Measurements from ENCODE around the gene C1QTNF4. TPM values are rescaled to one million over a fixed set of nuclear protein-coding genes. Genes with fewer than 3 reads are reported as not detected.

C1QTNF4 gene
- total RNA-seq, 1 donor from 2014 or later: 5.0 TPM

GRCh38 chr11:47545298-47545697 lies 48.9 kb downstream of the C1QTNF4 start:
- DNase-seq (ENCODE audit: low spot score) (no peak), ATAC-seq (no peak)
- intact Hi-C loops (cut with DNase I): no loop called here

- intact Hi-C loops (cut with DNase I): no loop called here
- DNase-seq (ENCODE audit: low spot score): no peak
- ATAC-seq: no peak
Observed at GRCh38 chr11:47541070-47541469, 53.1 kb downstream of the C1QTNF4 start.

- no peak for DNase-seq (ENCODE audit: low spot score)
- intact Hi-C loops (cut with DNase I): no loop called here
- no peak for ATAC-seq
Observed at GRCh38 chr11:47539681-47540039, 54.6 kb downstream of the C1QTNF4 start.

Other genes with a start within 250 kb of the C1QTNF4 start
- gene MYBPC3, start 241.7 kb downstream of the C1QTNF4 start, total RNA-seq: 0.53 TPM
- 47.0 TPM for gene SPI1, start 215.9 kb downstream of the C1QTNF4 start, total RNA-seq
- gene SLC39A13, start 185.8 kb downstream of the C1QTNF4 start, total RNA-seq: 55.5 TPM
- 97.5 TPM for gene PSMC3, start 168.0 kb downstream of the C1QTNF4 start, total RNA-seq
- 4.9 TPM for gene RAPSN, start 145.3 kb downstream of the C1QTNF4 start, total RNA-seq
- 113 TPM for gene CELF1, start 41.3 kb downstream of the C1QTNF4 start, total RNA-seq
- gene PTPMT1, start 28.8 kb downstream of the C1QTNF4 start, total RNA-seq: 31.3 TPM
- gene KBTBD4, start 15.4 kb downstream of the C1QTNF4 start, total RNA-seq: 12.5 TPM
- gene NDUFS3, start 15.3 kb downstream of the C1QTNF4 start, total RNA-seq: 46.0 TPM
- 3.0 TPM for gene FAM180B, start 7.7 kb downstream of the C1QTNF4 start, total RNA-seq
- gene MTCH2, start 48.1 kb upstream of the C1QTNF4 start, total RNA-seq: 41.4 TPM
- gene AGBL2, start 121.0 kb upstream of the C1QTNF4 start, total RNA-seq: 1.8 TPM
- gene FNBP4, start 172.9 kb upstream of the C1QTNF4 start, total RNA-seq: 153 TPM